HG02943 (cell line): Measurements from ENCODE around the gene GPN1.
A peak's percentile ranks its signal among the peaks of the same experiment; 100 is the strongest.
"Not testable (repeated sequence)": the region's sequence is repeated elsewhere in the genome, so short reads cannot be mapped to it uniquely, and the experiment has no call there.

Experiments
- ATAC-seq: cut with Tn5 transposase; IDR thresholded peaks from one replicate; pipeline ENCODE4 v1.9.1; 2021; ENCODE audit warnings: mild to moderate bottlenecking, low read depth, moderate library complexity; ENCODE audit not compliant: unreplicated experiment

GPN1 gene

GRCh38 chr2:27626323-27626722, 2.5 kb upstream of the GPN1 start:
- not testable (repeated sequence) for ATAC-seq

- ATAC-seq: not testable (repeated sequence)
Measured at GRCh38 chr2:27626921-27627320, 1.9 kb upstream of the GPN1 start.

GRCh38 chr2:27627963-27628766, 685 bp upstream of the GPN1 start:
- peak; percentile 30 for ATAC-seq

DNA sequence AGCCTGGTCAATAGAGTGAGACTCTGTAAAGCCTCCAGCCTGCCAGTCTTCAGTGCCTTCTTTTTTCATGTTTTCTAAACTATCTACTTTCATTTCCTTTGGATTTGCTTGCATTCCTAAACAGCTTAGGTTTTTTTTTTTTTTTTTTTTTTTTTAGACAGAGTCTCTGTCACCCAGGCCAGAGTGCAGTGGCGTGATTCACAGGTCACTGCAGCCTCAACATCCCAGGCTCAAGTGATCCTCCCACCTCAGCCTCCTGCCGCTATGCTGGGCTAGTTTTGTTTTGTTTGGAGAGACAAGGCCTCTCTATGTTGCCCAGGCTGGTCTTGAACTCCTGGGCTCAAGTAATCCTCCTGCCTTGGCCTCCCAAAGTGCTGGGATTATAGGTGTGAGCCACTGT, 1.4 kb downstream of the GPN1 start:
- ATAC-seq: not testable (repeated sequence)

DNA sequence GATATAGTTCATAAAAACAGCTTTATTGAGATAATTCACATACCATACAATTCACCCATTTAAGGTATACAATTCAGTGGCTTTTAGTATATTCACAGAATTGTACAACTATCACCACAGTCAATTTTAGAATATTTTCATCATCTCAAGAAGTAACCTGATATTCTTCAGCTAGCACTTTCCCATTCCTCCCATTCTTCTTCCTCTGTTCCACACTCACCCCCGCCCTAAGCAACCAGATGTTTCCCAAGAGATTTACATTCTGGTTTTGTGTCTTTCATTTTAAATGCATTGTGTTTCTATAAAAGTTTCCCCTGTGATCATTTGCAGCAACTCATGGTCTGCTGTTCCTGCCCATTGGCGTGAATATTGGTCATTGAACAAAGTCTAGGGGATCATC, 5.4 kb downstream of the GPN1 start:
- ATAC-seq: no peak

DNA sequence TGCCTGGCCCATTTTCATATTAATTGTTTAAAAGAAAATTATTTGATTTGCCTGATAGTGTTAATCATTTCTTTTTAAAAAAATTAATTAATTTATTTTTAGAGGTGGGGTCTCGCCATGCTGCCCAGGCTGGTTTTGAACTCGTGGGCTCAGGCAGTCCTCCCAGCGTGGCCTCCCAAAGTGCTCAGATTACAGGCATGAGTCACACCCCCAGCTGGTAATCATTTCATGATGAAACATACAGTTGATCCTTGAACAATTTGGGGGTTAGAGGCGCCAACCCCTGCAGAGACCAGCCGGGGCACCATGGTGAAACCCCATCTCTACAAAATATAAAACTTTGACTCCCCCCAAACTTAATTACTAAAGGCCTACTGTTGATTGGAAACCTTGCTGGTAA, 7.9 kb downstream of the GPN1 start:
- no peak for ATAC-seq

- no peak for ATAC-seq
Measured at GRCh38 chr2:27638037-27638637, 9.3 kb downstream of the GPN1 start.

DNA sequence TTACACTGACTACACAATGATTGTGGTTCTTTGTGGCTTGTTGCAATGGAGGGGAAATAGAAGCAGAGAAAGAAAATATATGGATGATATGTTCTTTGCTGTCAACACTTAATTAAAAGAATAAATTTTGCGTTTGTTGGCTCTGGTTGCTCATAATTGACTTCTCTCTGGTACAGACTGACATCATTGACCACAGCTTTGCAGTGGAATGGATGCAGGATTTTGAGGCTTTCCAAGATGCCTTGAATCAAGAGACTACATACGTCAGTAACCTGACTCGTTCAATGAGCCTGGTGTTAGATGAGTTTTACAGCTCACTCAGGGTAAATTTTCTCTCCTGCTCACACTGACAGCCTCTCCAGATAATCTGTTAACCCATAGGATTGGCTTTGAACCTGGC, 9.9 kb downstream of the GPN1 start:
- ATAC-seq: no peak

DNA sequence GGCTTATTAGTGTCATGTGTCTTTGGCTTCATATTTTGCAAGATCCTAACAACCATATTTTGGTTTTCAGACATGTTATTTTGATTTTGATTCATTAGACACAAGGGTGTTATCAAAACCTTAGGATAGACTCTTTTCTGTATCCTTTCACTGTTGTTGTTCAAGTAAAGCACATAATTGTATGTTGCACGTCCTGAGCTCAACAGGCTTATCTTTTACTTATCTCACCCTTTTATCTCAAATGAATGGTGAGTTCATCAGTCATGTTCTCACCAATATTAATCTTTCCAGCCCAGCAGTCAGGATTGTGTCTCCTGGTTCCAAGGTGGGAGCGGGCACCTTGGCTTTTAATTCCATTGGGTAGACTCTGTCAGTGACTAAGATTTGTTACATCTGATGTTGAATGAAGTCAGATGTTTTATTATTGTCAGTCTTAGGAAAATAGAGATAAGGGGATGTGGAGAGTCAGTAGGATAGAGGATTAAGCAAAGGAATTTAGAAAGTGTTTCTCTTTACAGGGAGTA, 11.9 kb downstream of the GPN1 start:
- no peak for ATAC-seq

DNA sequence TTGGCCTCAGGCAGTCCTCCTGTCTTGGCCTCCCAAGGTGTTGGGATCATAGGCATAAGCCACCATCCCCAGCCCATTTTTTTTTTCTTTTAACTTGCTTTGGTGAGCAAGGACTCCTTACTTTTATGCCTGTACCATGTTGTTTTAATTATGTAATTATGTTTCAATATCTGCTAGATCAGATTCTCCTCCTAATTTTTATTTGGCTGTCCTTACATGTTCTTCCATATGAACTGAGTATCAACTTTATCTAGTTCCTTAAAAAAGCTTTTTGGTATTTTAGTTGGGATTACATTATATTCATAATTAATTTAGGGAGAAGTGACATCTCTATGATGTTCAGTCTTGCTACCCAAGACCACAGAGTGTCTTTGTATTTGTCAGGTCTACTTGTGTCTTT, 16.3 kb downstream of the GPN1 start:
- no peak for ATAC-seq

- no peak for ATAC-seq
Measured at GRCh38 chr2:27647289-27647688, 18.4 kb downstream of the GPN1 start.

- no peak for ATAC-seq
Measured at GRCh38 chr2:27647737-27648136, 18.9 kb downstream of the GPN1 start.

- ATAC-seq: no peak
Measured at GRCh38 chr2:27651056-27651455, 22.2 kb downstream of the GPN1 start.

- ATAC-seq: no peak
Measured at GRCh38 chr2:27652341-27652740, 23.5 kb downstream of the GPN1 start.

GRCh38 chr2:27652790-27653189, 23.9 kb downstream of the GPN1 start:
- no peak for ATAC-seq

GRCh38 chr2:27653397-27653796, 24.5 kb downstream of the GPN1 start:
- no peak for ATAC-seq

GRCh38 chr2:27655155-27655951, 26.5 kb downstream of the GPN1 start:
- no peak for ATAC-seq

- ATAC-seq: no peak
Measured at GRCh38 chr2:27661371-27661770, 32.5 kb downstream of the GPN1 start.

- ATAC-seq: peak; percentile 74
Measured at GRCh38 chr2:27663285-27664153, 34.7 kb downstream of the GPN1 start, which contains the start of the genes SLC4A1AP and SUPT7L. Gene SLC4A1AP (plus strand): TSS chr2:27663889. CDS start chr2:27663915, 26 bp downstream. Gene SUPT7L (minus strand): TSS chr2:27663614. CDS start chr2:27662192, 1,422 bp downstream.

- ATAC-seq: no peak
Measured at GRCh38 chr2:27664154-27664574, 35.3 kb downstream of the GPN1 start.
